SU-DHL-6 (cell line): Measurements from ENCODE around the gene NUDT3.

Source experiments
- H2AFZ ChIP-seq: fragments of 200-600 bp; sonication (generic); 2 replicates; pipeline ENCODE4 v1.6.1; 2014; ENCODE audit warnings: low read depth, mild to moderate bottlenecking, moderate library complexity, mixed read lengths, antibody characterized with exemption, low read length; ENCODE audit not compliant: severe bottlenecking
- H3F3A ChIP-seq: fragments of 200-600 bp; shearing (Covaris generic); 2 replicates; pipeline ENCODE4 v1.6.0; 2016; ENCODE audit warnings: antibody characterized with exemption, mild to moderate bottlenecking; ENCODE audit not compliant: insufficient read depth
- H3K27ac ChIP-seq: fragments of 200-600 bp; sonication (generic); 2 replicates; pipeline ENCODE4 v1.5.1; 2016; ENCODE audit warnings: low read depth, mild to moderate bottlenecking, low read length, moderate library complexity, mixed read lengths
- H3K27me3 ChIP-seq: fragments of 200-600 bp; sonication (generic), shearing (Covaris generic); 2 replicates; pipeline ENCODE4 v1.6.0; 2014; ENCODE audit warnings: mild to moderate bottlenecking, low read length
- H3K36me3 ChIP-seq: fragments of 200-600 bp; sonication (generic); 2 replicates; pipeline ENCODE4 v1.6.1; 2014; ENCODE audit warnings: mild to moderate bottlenecking, low read length, mixed read lengths
- H3K4me2 ChIP-seq: fragments of 300-600, 200-600 bp; shearing (Covaris generic), sonication (generic); 2 replicates; pipeline ENCODE4 v1.6.0; 2014; ENCODE audit warnings: low read length, low read depth, mild to moderate bottlenecking; ENCODE audit not compliant: poor library complexity, severe bottlenecking
- H3K4me3 ChIP-seq: fragments of 200-600 bp; sonication (generic); 2 replicates; pipeline ENCODE4 v1.5.1; 2014; ENCODE audit warnings: antibody characterized with exemption, low read length, mild to moderate bottlenecking, mixed read lengths; ENCODE audit not compliant: insufficient read depth, poor library complexity, severe bottlenecking
- H3K79me2 ChIP-seq: fragments of 200-600 bp; sonication (generic); 2 replicates; pipeline ENCODE4 v1.6.1; 2014; ENCODE audit warnings: mild to moderate bottlenecking, low read length, moderate library complexity; ENCODE audit not compliant: insufficient read depth
- H3K9ac ChIP-seq: fragments of 200-600 bp; sonication (generic); 2 replicates; pipeline ENCODE4 v1.7.0; 2014; ENCODE audit warnings: mild to moderate bottlenecking, low read length
- H3K9me2 ChIP-seq: fragments of 200-600 bp; sonication (generic); replicated peaks from 2 replicates; pipeline ENCODE4 v1.6.1; 2014; ENCODE audit warnings: low read length; ENCODE audit not compliant: insufficient read depth
- H3K9me3 ChIP-seq: fragments of 200-600 bp; sonication (generic); 2 replicates; pipeline ENCODE4 v1.6.1; 2014; ENCODE audit warnings: low read length, mixed read lengths; ENCODE audit not compliant: insufficient read depth
- H4K20me1 ChIP-seq: fragments of 200-600 bp; sonication (generic); 2 replicates; pipeline ENCODE4 v1.6.1; 2014; ENCODE audit warnings: low read depth, mild to moderate bottlenecking, antibody characterized with exemption, low read length, moderate library complexity, mixed read lengths
- CTCF ChIP-seq: fragments of 200-600 bp; sonication (generic); IDR thresholded peaks from one replicate; pipeline ENCODE4 v1.5.1; 2017; ENCODE audit warnings: antibody characterized with exemption, mild to moderate bottlenecking, low read length, moderate library complexity; ENCODE audit not compliant: insufficient read depth, poor library complexity, severe bottlenecking
- EZH2phosphoT487 ChIP-seq: fragments of 200-600 bp; sonication (generic), shearing (Covaris generic); conservative IDR thresholded peaks from 2 replicates; pipeline ENCODE4 v1.6.1; 2018; ENCODE audit warnings: mild to moderate bottlenecking, antibody characterized with exemption, low read length, moderate library complexity, mixed read lengths

NUDT3 gene

DNA sequence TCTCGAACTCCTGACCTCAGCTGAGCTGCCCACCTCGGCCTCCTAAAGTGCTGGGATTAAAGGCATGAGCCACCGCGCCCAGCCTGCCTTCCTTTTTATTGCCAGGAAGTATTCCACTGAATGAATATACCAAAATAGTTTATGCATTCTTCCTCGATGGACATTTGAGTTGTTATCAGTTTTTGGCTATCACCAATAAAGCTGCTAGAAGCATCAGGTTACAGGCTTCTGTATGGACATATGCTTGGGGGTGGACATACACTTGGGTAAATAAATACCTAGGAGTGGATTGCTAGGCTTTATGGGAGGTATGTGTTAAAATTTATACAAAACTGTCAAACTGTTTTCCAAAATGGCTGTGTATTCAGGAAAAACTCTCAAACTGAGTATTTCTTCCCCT lies 43.4 kb upstream of the NUDT3 start:
- Histone ChIP-seq H3K79me2 (no peaks in the 10 kb centered on the region), H4K20me1 (no peaks in the 10 kb centered on the region)

GRCh38 chr6:34425498-34426410 lies 33.3 kb upstream of the NUDT3 start, which contains the start of gene RPS10:
Gene RPS10 (minus strand): TSS chr6:34426069. CDS start chr6:34425221, 848 bp downstream.
- Histone ChIP-seq H3K9ac (peak within 1 kb of the TSS; percentile 81), H3K36me3 (peaks cover 44% of the 10 kb centered on the region), H4K20me1 (peaks cover 9% of the 10 kb centered on the region; the same call in 1 of the 2 replicates), H3K4me3 (peak within 1 kb of the TSS; percentile 67), H3K27ac (peak within 1 kb of the TSS; percentile 55), H3K27me3 (no peaks in the 10 kb centered on the region), H3F3A (peaks cover 20% of the 10 kb centered on the region), H3K79me2 (peaks cover 48% of the 10 kb centered on the region), H3K4me2 (peak within 1 kb of the TSS; percentile 73), H3K9me2 (no peaks in the 10 kb centered on the region), H3K9me3 (no peaks in the 10 kb centered on the region), H2AFZ (peak within 1 kb of the TSS; percentile 79)
- TF ChIP-seq CTCF (no peak), EZH2phosphoT487 (no peak)

More for the DNA sequence above, 43.4 kb upstream of the NUDT3 start:
- TF ChIP-seq EZH2phosphoT487 (no peak), CTCF (no peak)
- H3K9me2 ChIP-seq, result no peaks in the 10 kb centered on the region
- H3K9me3 ChIP-seq, result no peaks in the 10 kb centered on the region
- no peak overlapping the region for H3K9ac ChIP-seq
- no peaks in the 10 kb centered on the region for H3K27me3 ChIP-seq
- H2AFZ ChIP-seq, result no peak overlapping the region
- no peak overlapping the region for H3K4me2 ChIP-seq
- no peaks in the 10 kb centered on the region for H3F3A ChIP-seq
- H3K4me3 ChIP-seq, result no peak overlapping the region
- no peak overlapping the region for H3K27ac ChIP-seq
- H3K36me3 ChIP-seq, result no peaks in the 10 kb centered on the region

DNA sequence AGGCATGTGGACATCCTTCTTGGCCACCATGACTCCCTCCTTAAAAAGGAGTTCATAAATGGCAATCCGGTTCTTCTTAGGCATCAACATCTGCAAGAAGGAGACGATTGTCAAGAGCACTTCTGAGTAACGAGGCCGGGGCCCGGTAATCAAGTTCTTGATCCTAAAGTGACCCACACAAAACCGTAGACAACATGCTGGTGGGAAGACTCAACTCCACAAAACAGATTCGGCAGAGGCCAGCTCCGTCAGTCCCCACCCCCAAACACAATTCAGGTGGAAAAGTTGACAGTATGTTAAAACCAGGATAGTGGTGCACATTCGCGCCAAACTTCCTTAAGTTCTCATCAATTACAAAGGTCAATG lies 32.6 kb upstream of the NUDT3 start:
- Histone ChIP-seq H3K27me3 (no peaks in the 10 kb centered on the region), H3F3A (peaks cover 23% of the 10 kb centered on the region), H3K27ac (peak overlapping the region; percentile 55), H3K9ac (peak overlapping the region; percentile 81), H3K9me2 (no peaks in the 10 kb centered on the region), H3K4me3 (peak overlapping the region; percentile 67), H3K9me3 (no peaks in the 10 kb centered on the region), H3K36me3 (peaks cover 44% of the 10 kb centered on the region), H3K79me2 (peaks cover 51% of the 10 kb centered on the region), H4K20me1 (peaks cover 9% of the 10 kb centered on the region; the same call in 1 of the 2 replicates), H3K4me2 (peak overlapping the region; percentile 73), H2AFZ (no peak overlapping the region)
- TF ChIP-seq CTCF (no peak), EZH2phosphoT487 (no peak)
